ENCODE results near the gene ACTL7A. TPM values are rescaled to one million over a fixed set of nuclear protein-coding genes. Genes with fewer than 3 reads are reported as not detected.
A peak's percentile ranks its signal among the peaks of the same experiment; 100 is the strongest.
"Not testable (repeated sequence)": the region's sequence is repeated elsewhere in the genome, so short reads cannot be mapped to it uniquely, and the experiment has no call there.

ACTL7A gene, protein sequence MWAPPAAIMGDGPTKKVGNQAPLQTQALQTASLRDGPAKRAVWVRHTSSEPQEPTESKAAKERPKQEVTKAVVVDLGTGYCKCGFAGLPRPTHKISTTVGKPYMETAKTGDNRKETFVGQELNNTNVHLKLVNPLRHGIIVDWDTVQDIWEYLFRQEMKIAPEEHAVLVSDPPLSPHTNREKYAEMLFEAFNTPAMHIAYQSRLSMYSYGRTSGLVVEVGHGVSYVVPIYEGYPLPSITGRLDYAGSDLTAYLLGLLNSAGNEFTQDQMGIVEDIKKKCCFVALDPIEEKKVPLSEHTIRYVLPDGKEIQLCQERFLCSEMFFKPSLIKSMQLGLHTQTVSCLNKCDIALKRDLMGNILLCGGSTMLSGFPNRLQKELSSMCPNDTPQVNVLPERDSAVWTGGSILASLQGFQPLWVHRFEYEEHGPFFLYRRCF
- total RNA-seq: not detected
- long read RNA-seq: 0 reads

DNA sequence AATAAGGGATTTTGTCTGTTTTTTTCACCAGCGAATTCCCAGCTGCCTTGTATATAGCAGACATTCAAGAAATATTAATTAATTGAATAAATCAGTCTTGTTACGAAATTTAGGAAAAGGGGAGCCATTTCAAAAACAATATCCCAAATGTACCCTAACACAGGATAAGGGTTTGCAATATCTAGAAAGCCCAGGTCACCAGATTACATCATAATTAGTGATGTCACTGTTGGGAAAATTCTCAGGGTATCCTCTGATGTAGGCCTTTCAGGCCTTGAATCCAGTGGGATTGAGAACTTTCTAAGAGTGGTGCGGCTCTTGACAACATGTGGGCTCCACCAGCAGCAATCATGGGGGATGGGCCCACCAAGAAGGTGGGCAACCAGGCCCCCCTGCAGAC lies at the start of gene ACTL7A:
TSS of gene ACTL7A (plus strand) at position 270 of the 400 bp plus-strand sequence. CDS start at position 327, 57 bp downstream.
- ATAC-seq: no peak
- intact Hi-C loops (cut with DNase I): no loop called here
- no peak for DNase-seq (ENCODE audit: missing footprints)

DNA sequence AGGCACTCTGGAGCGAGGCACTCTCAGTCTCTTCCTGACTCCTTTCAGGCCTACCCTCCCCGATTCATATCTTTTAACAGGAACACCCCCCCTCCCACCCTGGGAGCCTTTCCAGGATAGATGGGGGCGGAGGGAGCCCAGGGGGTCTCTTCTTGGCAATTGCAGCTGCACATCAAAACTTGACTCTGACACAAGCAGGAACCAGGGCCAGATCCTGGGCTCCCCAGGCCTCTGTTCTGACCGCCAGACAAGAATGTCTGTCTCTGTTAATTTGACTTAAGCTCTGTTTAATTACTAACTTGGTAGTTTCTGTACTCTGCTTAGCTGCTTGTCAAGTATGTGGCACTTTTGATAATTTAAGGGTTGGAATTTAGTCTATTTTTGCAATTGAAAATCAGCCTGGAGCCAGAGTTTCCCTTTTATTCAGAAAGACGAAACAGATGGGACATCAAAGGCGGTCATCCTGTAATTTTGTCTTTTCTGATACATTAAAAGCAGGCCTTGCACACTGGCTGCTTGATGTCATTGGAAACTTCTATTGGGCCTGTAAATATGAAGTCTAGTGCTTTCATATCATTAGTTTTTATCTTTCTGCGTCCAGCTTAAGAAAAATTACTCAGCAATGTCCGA lies 49.6 kb upstream of the ACTL7A start:
- ATAC-seq: no peak
- intact Hi-C loops (cut with DNase I): loop anchor here (5.0 kb wide), 1 partner anchor 35 kb away; no protein-coding TSS in a partner anchor
- no peak for DNase-seq (ENCODE audit: missing footprints)

DNA sequence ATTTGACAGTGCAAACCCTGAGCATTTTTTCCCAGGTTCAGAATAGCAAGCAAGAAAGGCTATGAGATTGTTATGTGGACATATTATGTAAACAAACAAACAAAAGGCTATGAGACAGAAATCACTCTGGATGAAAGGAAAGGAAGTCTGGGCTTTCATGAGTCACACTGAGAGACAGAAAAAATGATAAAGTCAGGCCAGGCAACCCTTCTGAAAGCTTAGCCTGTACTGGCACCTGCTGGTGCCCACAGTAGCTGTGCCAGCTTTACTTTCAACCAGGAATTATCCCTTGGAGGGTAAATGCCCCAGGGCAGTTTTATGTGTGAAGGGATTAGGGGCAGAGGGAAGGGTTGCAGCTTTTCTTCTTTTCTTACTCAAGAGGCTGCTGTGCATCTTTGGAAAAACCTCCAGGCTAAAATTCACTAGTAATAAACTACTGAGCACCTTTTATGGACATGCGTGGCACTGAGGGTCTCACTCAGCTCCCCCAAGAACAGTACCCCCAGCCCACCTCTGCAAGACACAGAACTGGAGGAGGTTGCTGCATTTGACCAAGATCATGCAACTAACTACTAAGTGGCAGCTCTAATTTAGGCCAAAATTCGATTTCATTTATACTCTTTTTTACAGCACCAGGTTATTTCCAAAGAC lies 48.0 kb upstream of the ACTL7A start:
- intact Hi-C loops (cut with DNase I): loop anchor here (5.0 kb wide), 1 partner anchor 37 kb away; no protein-coding TSS in a partner anchor

DNA sequence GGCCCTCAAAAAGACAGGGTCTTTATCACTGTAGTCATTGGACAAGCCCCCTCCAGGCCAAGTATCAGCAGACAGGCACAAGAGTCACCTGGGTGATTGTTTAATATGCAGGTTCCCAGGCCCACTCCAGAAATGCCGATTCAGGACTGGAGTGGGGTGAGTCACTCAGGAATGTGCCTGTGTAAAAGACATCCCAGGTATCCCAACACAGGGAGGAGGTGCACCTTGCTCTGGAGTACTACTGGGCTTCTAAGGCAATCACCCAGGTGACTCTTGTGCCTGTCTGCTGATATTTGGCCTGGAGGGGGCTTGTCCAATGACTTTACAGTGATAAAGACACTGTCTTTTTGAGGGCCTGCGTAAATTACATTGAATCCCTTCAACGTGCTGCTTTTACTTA lies 46.9 kb upstream of the ACTL7A start:
- intact Hi-C loops (cut with DNase I): no loop called here
- DNase-seq (ENCODE audit: missing footprints): no peak
- no peak for ATAC-seq

More for the DNA sequence above, 48.0 kb upstream of the ACTL7A start:
- DNase-seq (ENCODE audit: missing footprints) (no peak), ATAC-seq (peak; percentile 76)

DNA sequence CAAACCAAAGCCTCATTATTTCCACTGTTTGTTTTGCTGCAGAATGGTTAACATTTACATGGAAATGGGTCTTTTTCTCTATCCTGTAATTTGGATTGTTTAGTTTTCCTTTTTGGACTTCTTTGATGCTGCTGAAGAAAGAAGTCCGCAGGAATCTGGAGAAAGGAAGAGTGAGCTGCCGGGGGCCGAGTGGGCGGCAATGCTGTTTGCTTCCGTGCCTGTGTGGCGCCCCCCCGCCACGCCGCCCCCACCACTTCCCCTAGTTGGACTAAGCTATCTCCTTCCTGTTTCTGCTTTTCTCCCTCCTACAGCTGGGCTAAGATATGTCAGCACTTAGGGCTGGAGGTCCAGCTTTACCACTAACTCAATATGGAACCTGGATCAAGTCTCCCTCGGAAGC lies 46.0 kb upstream of the ACTL7A start:
- intact Hi-C loops (cut with DNase I): no loop called here
- ATAC-seq: peak; percentile 31
- DNase-seq (ENCODE audit: missing footprints): peak; percentile 78

DNA sequence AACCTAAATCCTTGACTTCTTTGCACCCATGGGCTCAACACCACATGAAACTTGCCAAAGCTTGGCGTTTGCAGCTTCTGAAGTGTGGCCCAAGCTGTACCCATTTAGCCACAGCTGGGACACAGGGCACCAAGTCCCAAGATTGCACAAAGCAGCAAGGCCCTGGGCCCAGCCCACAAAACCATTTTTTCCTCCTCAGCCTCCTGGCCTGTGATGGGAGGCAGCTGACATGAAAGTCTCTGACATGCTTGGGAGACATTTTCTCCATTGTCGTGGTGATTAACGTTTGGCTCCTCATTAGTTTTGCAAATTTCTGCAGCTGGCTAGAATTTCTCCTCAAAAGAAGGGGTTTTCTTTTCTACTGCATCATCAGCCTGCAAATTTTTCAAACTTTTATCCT lies 38.2 kb upstream of the ACTL7A start:
- no peak for ATAC-seq
- DNase-seq (ENCODE audit: missing footprints): no peak
- intact Hi-C loops (cut with DNase I): no loop called here

DNA sequence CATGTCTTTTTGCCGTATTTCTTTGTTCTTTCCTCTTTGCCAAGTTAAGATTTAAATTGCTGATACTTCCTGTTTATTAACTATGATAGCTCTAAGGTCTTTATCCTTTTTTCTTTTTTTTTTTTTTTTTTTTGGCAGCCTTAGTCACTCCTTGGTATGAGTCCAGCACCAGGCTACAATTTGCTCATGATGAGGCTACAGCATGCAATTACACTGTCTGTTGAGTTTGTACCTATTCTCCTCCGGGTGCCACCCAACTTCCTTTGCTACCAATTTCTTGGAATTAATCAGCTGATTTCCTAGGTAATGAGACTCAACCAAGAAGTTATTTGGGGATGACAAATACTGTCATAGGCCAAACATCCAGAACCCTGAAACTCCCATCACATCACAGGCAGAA lies 31.8 kb upstream of the ACTL7A start:
- DNase-seq (ENCODE audit: missing footprints): no peak
- intact Hi-C loops (cut with DNase I): no loop called here
- no peak for ATAC-seq

DNA sequence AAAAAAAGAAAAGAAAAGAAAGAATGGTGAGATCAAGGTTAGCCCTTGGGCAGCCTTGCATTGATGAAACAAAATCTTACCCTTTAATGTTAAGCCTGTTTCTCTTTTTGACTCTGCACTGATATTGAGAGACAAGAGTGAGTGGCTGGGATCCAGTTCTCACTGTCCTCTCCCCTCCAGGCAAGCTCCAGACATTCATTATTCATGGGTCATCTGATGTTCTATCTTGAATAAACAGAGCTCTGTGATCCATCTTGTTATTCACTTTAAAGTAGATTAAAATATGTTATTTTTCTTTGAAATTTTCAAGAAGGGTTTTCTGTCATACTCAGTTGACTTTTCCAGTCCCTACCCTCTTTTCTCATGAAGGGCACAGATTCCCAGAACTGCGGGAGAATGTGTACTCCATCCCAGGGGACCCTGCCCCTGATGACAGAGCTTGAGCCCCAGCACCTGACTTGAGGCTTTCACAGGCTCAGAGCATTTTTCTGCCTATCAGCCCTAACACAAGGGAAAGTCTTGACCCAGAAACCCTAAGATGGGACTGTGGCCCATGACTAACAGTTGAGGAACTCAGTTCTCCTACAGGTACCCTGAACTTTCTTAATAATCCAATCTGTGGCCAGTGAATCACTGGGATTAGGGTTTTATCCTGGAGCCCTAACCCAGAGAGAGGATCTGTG lies 30.4 kb upstream of the ACTL7A start:
- no peak for ATAC-seq
- no peak for DNase-seq (ENCODE audit: missing footprints)
- intact Hi-C loops (cut with DNase I): no loop called here

DNA sequence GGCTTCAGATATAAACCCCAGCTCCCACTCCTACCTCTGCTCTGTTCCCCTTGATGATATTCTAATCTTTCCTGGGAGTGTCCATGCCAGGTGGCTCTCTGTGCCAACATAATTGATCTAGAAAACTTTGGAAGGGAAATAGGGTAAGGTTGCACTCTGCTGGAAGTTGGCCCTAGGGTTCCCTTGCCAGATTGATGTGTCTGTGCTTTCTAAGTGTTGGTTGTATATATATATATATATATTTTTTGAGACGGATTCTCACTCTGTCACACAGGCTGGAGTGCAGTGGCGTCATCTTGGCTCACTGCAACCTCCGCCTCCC lies 29.9 kb upstream of the ACTL7A start:
- intact Hi-C loops (cut with DNase I): no loop called here
- no peak for DNase-seq (ENCODE audit: missing footprints)
- no peak for ATAC-seq

DNA sequence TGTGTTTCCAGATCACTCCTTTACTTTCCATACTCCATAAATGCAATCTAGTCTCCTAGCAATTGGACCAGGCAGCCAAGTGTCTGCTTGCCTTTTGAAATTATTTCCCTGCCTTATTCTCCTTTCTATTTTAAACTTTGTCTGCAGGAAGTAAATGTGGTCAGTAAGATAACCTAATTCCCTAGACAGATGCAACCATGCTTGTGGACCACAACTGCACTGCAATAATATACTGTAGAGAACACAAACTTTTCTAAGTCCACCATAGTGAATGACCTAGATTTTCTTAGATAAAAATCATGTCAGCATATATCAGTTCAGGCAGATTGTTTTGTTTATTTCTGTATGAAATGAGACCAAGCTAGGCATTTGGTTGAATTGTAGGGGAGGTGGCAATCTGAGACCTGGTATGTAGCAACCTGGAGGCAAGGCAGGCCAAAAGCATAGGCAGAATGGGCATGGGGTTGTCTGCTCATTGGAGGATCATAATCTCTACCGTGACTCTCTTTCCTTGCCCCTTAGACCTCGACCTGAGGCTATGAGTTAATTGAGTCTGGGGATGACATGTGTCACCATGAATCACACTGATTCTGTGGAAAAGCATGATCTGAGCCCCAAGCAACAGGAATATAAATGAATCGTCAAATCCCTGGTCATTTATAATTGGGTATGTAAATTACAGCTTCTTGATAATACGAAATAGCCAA lies 27.0 kb upstream of the ACTL7A start:
- intact Hi-C loops (cut with DNase I): no loop called here
- no peak for ATAC-seq

DNA sequence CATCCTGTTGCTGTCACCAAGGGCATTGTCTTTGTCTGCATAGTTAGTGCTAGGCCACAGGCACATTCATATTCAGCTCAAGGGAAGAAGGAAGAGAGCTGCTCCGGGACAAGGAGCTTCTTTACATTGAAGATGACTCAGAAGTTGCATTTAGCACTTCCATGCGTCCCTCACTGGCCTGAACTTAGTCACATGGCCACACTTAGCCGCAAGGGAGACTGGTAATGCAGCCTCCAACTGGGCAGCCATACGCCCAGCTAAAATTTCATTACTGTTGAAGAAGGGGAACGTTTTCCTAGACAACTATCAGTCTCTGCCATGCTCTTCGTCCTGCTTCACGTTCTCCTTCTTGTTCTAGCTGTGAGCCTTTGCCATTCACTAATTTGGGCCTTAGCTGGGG lies 26.2 kb upstream of the ACTL7A start:
- ATAC-seq (no peak), DNase-seq (ENCODE audit: missing footprints) (no peak)

More for the DNA sequence above, 27.0 kb upstream of the ACTL7A start:
- no peak for DNase-seq (ENCODE audit: missing footprints)

DNA sequence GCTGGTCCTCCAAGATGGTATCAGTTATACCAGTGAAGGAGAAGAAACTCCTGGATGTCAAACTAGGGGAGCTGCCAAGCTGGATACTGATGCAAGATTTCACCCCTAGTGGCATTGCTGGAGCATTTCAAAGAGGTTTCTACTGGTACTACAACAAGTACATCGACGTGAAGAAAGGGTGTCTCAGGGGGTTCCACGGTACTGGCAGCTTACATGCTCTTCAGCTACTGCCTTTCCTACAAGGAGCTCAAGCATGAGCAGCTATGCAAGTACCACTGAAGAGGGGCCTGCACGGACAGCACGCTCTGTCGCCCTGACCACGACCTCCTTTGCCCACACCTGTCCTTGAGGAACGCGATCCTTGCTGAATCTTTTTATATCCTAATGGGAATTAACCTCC lies 25.7 kb upstream of the ACTL7A start:
- DNase-seq (ENCODE audit: missing footprints) (no peak), ATAC-seq (no peak)
- intact Hi-C loops (cut with DNase I): no loop called here

More for the DNA sequence above, 26.2 kb upstream of the ACTL7A start:
- intact Hi-C loops (cut with DNase I): no loop called here

DNA sequence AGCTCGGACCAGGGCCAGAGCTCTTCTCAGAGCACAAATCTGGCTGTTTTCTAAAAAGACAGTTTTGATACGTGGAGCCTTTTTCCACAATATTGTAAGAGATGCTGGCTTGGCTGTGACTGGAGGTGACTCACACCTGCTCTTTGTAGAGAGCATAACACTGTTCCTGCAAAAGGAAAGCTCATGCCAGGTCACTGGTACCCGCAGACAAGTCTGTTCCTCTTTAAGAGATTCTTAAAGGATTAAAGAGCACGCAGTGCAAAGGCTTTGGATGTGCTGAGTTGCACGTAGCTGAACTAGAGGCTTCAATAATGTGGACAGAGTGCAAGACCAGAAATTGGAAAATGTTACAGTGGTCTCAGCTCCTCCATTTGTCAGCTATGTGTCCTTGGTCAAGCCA lies 25.3 kb upstream of the ACTL7A start:
- ATAC-seq: no peak
- intact Hi-C loops (cut with DNase I): no loop called here
- no peak for DNase-seq (ENCODE audit: missing footprints)

DNA sequence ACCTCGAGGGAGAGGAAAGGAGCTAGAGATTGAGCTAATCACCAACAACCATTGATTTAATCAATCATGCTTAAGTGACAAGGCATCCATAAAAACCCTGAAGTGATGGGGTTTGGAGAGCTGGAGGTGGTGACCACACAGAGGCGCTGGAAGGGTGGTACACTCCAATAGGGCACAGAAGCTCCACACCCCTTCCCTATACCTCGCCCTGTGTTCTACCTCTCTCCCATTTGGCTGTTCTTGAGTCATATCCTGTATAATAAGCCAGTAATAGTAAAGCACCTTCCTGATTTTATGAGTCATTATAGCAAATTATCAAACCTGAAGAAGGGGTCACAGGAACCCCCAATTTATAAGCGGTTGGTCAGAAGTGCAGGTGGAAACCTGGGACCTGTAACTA lies 24.5 kb upstream of the ACTL7A start:
- no peak for DNase-seq (ENCODE audit: missing footprints)
- intact Hi-C loops (cut with DNase I): no loop called here
- ATAC-seq: no peak

DNA sequence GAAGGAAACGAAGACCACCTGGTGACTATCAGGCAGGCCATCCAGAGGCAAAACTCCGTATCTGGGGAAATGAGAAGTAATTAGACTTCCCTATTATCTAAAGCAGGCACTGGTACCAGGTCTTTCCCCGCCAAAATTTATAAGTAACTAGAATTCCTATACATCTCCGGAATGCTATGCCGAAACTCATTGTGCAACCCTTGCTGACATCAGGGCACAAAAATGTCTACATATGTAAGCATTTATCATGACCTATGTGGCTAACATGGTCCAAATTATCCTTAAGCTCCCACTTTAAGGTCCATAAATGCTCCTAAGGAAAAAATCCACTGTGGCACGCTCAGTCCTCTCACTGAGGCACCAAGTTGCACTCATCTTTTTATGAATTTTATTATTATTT lies 24.0 kb upstream of the ACTL7A start:
- intact Hi-C loops (cut with DNase I): no loop called here
- no peak for ATAC-seq

DNA sequence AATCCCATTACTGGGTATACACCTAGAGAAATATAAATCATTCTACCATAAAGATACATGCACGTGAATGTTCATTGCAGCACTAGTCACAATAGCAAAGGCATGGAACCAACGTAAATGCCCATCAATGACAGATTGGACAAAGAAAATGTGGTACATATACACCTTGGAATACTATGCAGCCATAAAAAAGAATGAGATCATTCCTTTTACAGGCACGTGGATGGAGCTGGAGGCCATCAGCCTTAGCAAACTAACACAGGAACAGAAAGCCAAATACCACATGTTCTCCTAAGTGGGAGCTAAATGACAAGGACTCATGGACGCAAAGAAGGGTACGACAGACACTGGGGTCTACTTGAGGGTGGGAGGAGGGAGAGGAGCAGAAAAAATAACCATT lies 22.5 kb upstream of the ACTL7A start:
- DNase-seq (ENCODE audit: missing footprints); intact Hi-C loops (cut with DNase I); ATAC-seq: not testable (repeated sequence)

More for the DNA sequence above, 24.0 kb upstream of the ACTL7A start:
- DNase-seq (ENCODE audit: missing footprints): no peak

DNA sequence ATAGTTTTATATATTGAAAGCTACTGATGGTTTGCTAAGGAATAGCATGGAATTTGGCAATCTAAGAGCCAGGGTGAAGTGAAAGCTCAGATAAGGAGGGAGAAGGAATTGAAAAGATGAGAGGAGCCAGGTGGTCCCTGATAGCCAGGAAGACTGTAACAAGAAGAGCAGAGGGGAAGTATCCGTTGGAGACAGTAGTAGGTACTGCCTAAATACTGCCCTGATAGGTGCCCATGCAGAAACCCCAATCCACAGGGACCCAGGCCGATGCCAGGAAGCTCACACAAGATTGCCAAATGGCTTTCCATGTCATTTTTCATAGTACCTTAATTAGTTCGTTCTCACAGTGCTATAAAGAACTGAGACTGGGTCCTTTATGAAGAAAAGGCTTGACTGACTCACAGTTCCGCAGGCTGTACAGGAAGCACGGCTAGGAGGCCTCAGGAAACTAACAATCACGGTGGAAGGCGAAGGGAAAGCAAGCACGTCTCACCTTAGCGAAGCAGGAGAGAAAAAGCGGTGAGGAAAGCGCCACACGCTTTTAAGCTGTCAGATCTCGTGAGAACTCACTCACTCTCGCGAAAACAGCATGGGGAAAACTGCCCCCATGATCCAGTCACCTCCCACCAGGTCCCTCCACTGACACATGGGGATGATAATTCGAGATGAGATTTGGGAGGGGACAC lies 19.3 kb upstream of the ACTL7A start:
- no peak for DNase-seq (ENCODE audit: missing footprints)
- intact Hi-C loops (cut with DNase I): no loop called here
- ATAC-seq: no peak

DNA sequence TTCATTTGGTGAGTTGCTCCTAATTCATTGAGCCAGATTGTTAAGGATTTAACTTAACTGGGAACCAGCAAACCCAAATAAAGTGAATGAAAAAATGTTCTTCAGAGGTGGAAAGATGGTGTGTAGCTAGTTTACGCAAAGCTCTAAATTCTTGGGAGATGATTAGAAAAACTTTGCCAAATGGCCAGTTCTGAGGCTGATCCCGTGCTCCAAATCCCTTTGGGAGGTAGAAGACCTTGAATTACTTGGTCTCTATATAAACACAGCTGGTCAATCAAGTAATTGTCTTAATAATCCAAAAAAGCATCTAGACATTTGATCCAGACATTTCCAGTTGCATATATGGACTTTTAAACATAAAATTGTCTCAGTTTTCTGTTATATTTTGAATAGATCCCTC lies 17.7 kb upstream of the ACTL7A start:
- no peak for DNase-seq (ENCODE audit: missing footprints)
- intact Hi-C loops (cut with DNase I): no loop called here
- ATAC-seq: peak; percentile 77

All from Right ventricle myocardium inferior (tissue), 1 donor.